AG10803 (cell line): ENCODE results near the gene IKZF1.

ENCODE experiments used
- DNase-seq: peaks from one replicate; pipeline ENCODE4 v3.0.0; 2010; ENCODE audit warnings: low read depth
- H3K4me3 ChIP-seq: 2 replicates; pipeline ENCODE4 v1.5.1; 2011; ENCODE audit warnings: mild to moderate bottlenecking, low read length, control low read depth
- CTCF ChIP-seq: conservative IDR thresholded peaks from 2 replicates; pipeline ENCODE4 v1.5.1; 2011; ENCODE audit warnings: mild to moderate bottlenecking, low read length, control low read depth, inconsistent platforms

The IKZF1 gene

GRCh38 chr7:50317221-50317678, 12.7 kb downstream of the IKZF1 start:
- TF ChIP-seq CTCF: no peak
- H3K4me3 ChIP-seq: no peak overlapping the region
- no peak for DNase-seq

- H3K4me3 ChIP-seq: no peak overlapping the region
- no peak for TF ChIP-seq CTCF
- no peak for DNase-seq
Observed at GRCh38 chr7:50317697-50318669, 13.5 kb downstream of the IKZF1 start.

- no peak for DNase-seq
- no peak for TF ChIP-seq CTCF
- H3K4me3 ChIP-seq: no peak overlapping the region
Observed at GRCh38 chr7:50321487-50322067, 17.1 kb downstream of the IKZF1 start.

- no peak overlapping the region for H3K4me3 ChIP-seq
- TF ChIP-seq CTCF: no peak
- DNase-seq: no peak
Observed at GRCh38 chr7:50324113-50324512, 19.6 kb downstream of the IKZF1 start.

DNA sequence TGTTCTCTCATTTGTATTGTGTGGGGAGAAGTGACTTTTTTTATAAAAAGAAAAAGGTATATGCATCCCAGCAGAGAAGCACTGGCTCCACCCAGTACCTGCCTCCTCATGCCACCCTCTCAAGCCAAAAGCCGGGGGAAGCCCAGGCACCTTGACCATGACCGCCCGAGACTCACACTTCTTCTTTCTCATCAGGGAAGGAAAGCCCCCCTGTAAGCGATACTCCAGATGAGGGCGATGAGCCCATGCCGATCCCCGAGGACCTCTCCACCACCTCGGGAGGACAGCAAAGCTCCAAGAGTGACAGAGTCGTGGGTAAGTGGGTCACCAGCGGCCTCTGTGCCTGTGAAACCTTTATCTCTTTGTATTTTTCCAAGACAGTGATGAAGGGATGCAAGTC, 22.9 kb downstream of the IKZF1 start:
- no peak for TF ChIP-seq CTCF
- no peak for DNase-seq

DNA sequence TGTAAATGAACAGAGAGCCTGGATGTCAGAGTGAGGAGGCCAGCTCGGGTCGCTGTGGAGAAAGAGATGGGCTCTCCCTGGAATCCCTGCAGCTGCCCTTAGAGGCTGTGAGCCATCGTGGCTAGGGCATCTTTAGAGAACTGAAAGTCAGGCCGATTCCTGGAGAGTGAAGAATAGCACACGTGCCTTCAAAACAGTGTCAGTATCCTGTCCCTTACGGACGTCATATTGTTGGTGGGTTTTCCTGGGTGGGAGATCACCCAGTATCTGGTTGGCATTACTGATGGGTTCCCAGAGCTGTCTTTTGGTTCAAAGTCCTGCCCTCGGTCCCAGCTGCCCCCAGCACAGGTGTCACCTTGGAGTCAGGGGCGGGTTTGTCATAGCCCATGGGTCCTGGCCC, 25.3 kb downstream of the IKZF1 start:
- no peak for TF ChIP-seq CTCF
- no peak for DNase-seq
- H3K4me3 ChIP-seq: no peak overlapping the region

More for the DNA sequence above, 22.9 kb downstream of the IKZF1 start:
- no peak overlapping the region for H3K4me3 ChIP-seq
